Measurements from ENCODE around the gene CLOCK. TPM values are rescaled to one million over a fixed set of nuclear protein-coding genes. Genes with fewer than 3 reads are reported as not detected.

Gene CLOCK
- total and polyA plus RNA-seq, 9 of the 15 experiments (the other 6 are each of a cell fraction or from before 2014, with no cell fraction given), result 3.7 to 14.4 (median 9.4) TPM

GRCh38 chr4:55398966-55399365 is 147.7 kb downstream of the CLOCK start:
- ATAC-seq (peak; percentile 2), FAIRE-seq (no peak), DNase-seq (ENCODE audit: extremely low read depth in 1 of 4, low spot score in 3 of 4) (peak in 1 of 4 experiments; percentile 29)
- Histone ChIP-seq H3K9me1 (ENCODE audit: control insufficient read depth, insufficient read depth, low read length) (peaks cover 3% of the 10 kb centered on the region), H3K27ac (ENCODE audit: extremely low read depth, low read depth, low read length) (peak overlapping the region; percentile 34; the same call in 2 of the 3 replicates), H3K4me2 (ENCODE audit: insufficient read depth, low read length) (peak overlapping the region; percentile 93), H3K4me3 (peak overlapping the region; percentile 97), H2AFZ (ENCODE audit: low read depth, low read length) (no peak overlapping the region), H3K4me1 (replicated peaks in 1 of 2; ENCODE audit: control insufficient read depth in 2 of 2, insufficient read depth in 2 of 2, low read length in 2 of 2) (peaks cover 6 to 13% of the 10 kb centered on the region in 2 experiments; a peak in 4 of 5 replicates), H3K9me3 (replicated peaks; ENCODE audit: control insufficient read depth, insufficient read depth, low read depth, low read length) (no peaks in the 10 kb centered on the region), H3K9ac (ENCODE audit: insufficient read depth in 1 of 2, low read depth in 2 of 2, low read length in 2 of 2) (peak overlapping the region; percentile 88 to 92), H3K36me3 (ENCODE audit: control insufficient read depth, insufficient read depth, low read length) (peaks cover 54% of the 10 kb centered on the region), H3K79me2 (ENCODE audit: control insufficient read depth, insufficient read depth, low read length) (peaks cover 84% of the 10 kb centered on the region), H3K27me3 (ENCODE audit: control insufficient read depth in 2 of 2, insufficient read depth in 2 of 2, low read length in 2 of 2) (no peaks in the 10 kb centered on the region), H4K20me1 (replicated peaks; ENCODE audit: control insufficient read depth, insufficient read depth, low read length) (peaks cover 30% of the 10 kb centered on the region)
- TF ChIP-seq ZBTB40 (IDR thresholded peaks at IDR 0.05) (0 out of 2 replicates have a peak, but pooled peaks have one; percentile 4), ZBTB40 (CRISPR knock-in tag; IDR thresholded peaks at IDR 0.05) (no peak), ZNF57 (CRISPR knock-in tag; IDR thresholded peaks at IDR 0.05) (no peak)
- WGBS (ENCODE audit: insufficient coverage, low coverage, missing lambda C conversion rate), result 3% methylated on average over 3 of the region's 3 CpGs
- BruUV-seq (replicated peaks), result no TSS peak
- intact Hi-C loops (cut with micrococcal nuclease), result loop anchor here (5.0 kb wide), 1 partner anchor 233 kb away; no protein-coding TSS in a partner anchor
- in situ Hi-C loops (cut with MboI), result no loop called here
- POLR2A ChIA-PET, result interaction anchor here (0.6 to 1.9 kb wide), 10 partner anchors 9 to 144 kb away, joined by 3 to 6 read pairs (median 5); partner anchors contain the start of gene SRD5A3
- CTCF ChIA-PET (ENCODE audit: low intra/inter-chr PET ratio), result no interaction called here

Measured in K562 (cell line).